Esophagus muscularis mucosa (tissue), 4 donors: ENCODE measurements around the gene HSD11B1. TPM values are rescaled to one million over a fixed set of nuclear protein-coding genes. Genes with fewer than 3 reads are reported as not detected.

Source experiments
- DNase-seq: peaks from one replicate; pipeline ENCODE4 v3.0.0-alpha.2; 2017; ENCODE audit errors: extremely low spot score
- H3K27ac ChIP-seq, 4 donors: fragments of 200-600 bp; sonication (generic); replicated peaks in 1 of 4; 1 replicate in 3 of 4; 2 replicates in 1 of 4; pipeline ENCODE4 v1.5.1; 2016 to 2019; ENCODE audit warnings: mild to moderate bottlenecking in 1 of 4
- H3K27me3 ChIP-seq, 4 donors: fragments of 200-600 bp; sonication (generic); one replicate each; pipeline versions ENCODE4 v1.5.1 to v1.6.0; 2016 to 2019
- H3K36me3 ChIP-seq, 4 donors: fragments of 200-600 bp; sonication (generic); one replicate each; pipeline ENCODE4 v1.5.1; 2016 to 2019
- H3K4me1 ChIP-seq, 4 donors: fragments of 200-600 bp; sonication (generic); one replicate each; pipeline ENCODE4 v1.5.1; 2016 to 2019
- H3K4me3 ChIP-seq, 4 donors: fragments of 200-600 bp; sonication (generic); 1 replicate in 2 of 4; 2 replicates in 2 of 4; pipeline ENCODE4 v1.5.1; 2016 to 2019; ENCODE audit warnings: mild to moderate bottlenecking in 4 of 4, moderate library complexity in 1 of 4
- H3K9me3 ChIP-seq, 4 donors: fragments of 200-600 bp; sonication (generic); 1 replicate in 3 of 4; 2 replicates in 1 of 4; pipeline ENCODE4 v1.5.1; 2016 to 2019
- EP300 ChIP-seq: sonication (generic); formaldehyde crosslinking; IDR thresholded peaks from one replicate; pipeline ENCODE4 v1.6.1; 2017; ENCODE audit warnings: antibody characterized with exemption
- POLR2A ChIP-seq: fragments of 450-650 bp; IDR thresholded peaks from one replicate; pipeline ENCODE4 v1.6.1; 2017; ENCODE audit warnings: antibody characterized with exemption, moderate library complexity, mild to moderate bottlenecking, low read depth
- POLR2AphosphoS5 ChIP-seq, 2 donors: sonication (generic); formaldehyde crosslinking; IDR thresholded peaks; one replicate each; pipeline ENCODE4 v1.6.1; 2017; ENCODE audit warnings: antibody characterized with exemption in 2 of 2
- WGBS: methylation state at CpG from one replicate; pipeline ENCODE4 v1.1.5; 2018; 5-methylcytosine and 5-hydroxymethylcytosine counted together
- intact Hi-C: fragments of 100-400 bp; cut with DNase I; formaldehyde crosslinking; loops from one replicate; pipeline ENCODE4 v1.15.1; 2023
- total RNA-seq, 4 donors: library from RNA; depleted of rRNA; stranded (reverse); fragments of >200 nt; gene quantifications; one replicate each; pipeline versions ENCODE4 v1.1.0 to v1.2.1, GENCODE V29; 2016
- TF ChIP-seq, protein P1 (sequence below), 3 experiments: fragments of 200-600 bp in 2 of 3; fragments of 450-650 bp in 1 of 3; sonication (generic) in 2 of 3; IDR thresholded peaks; one replicate each; pipeline ENCODE4 v1.5.1; 2017 to 2019; ENCODE audit warnings: antibody characterized with exemption in 3 of 3, mild to moderate bottlenecking in 2 of 3, moderate library complexity in 1 of 3

The HSD11B1 gene
- total RNA-seq, 4 donors from 2014 or later: 5.0 to 17.2 (median 6.2) TPM

DNA sequence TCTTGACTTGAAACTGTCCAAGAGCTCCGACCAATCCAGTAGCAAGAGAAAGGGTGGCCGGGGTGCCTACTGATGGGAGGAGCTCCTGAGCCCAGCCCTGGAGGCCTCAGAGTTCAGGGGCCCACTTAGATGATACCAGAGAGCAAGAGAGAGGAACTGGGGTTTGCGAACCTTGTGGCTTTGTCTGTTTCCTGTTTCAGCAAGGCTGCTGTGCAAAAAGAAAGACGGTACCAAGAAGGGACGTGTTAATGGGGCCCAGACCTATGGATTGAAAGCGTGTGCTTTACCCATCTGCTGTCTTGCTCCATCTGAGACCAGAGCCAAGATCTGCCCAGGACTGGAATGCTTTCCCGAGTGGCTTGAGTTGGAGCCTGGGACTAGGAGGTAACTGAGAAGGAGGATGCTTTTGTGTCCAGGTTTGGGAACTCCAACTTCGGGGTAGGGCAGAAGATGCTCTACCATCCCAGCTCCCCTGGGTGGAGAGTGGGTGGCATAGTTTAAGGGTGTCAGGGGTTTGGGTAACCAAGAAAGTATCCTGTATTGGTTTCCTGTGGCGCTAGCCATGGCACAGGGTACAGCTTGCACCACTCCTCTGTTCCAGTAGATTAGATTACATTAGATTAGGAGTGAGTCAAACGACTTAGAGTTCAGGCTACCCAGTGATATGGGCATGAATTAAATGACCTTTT lies 51.4 kb downstream of the HSD11B1 start, which contains the start of gene TRAF3IP3:
Gene TRAF3IP3 (plus strand): TSS at position 128 of the 689 bp plus-strand sequence. CDS start 3,987 bp downstream, outside the sequence.
- no peak for TF ChIP-seq POLR2A
- TF ChIP-seq EP300: no peak
- TF ChIP-seq, protein P1, sequence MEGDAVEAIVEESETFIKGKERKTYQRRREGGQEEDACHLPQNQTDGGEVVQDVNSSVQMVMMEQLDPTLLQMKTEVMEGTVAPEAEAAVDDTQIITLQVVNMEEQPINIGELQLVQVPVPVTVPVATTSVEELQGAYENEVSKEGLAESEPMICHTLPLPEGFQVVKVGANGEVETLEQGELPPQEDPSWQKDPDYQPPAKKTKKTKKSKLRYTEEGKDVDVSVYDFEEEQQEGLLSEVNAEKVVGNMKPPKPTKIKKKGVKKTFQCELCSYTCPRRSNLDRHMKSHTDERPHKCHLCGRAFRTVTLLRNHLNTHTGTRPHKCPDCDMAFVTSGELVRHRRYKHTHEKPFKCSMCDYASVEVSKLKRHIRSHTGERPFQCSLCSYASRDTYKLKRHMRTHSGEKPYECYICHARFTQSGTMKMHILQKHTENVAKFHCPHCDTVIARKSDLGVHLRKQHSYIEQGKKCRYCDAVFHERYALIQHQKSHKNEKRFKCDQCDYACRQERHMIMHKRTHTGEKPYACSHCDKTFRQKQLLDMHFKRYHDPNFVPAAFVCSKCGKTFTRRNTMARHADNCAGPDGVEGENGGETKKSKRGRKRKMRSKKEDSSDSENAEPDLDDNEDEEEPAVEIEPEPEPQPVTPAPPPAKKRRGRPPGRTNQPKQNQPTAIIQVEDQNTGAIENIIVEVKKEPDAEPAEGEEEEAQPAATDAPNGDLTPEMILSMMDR (IDR thresholded peaks at IDR 0.05): no peak
- no peak for TF ChIP-seq POLR2AphosphoS5 (IDR thresholded peaks at IDR 0.05)
- intact Hi-C loops: no loop called here
- Histone ChIP-seq H3K4me3 (peak within 1 kb of the TSS in 3 of 4 donors; percentile 4 to 33 (median 17)), H3K9me3 (no peaks in the 10 kb centered on the region), H3K36me3 (no peaks in the 10 kb centered on the region), H3K27ac (no peak within 1 kb of the TSS), H3K4me1 (peaks cover 0 to 4% (median 1%) of the 10 kb centered on the region in 4 donors), H3K27me3 (no peaks in the 10 kb centered on the region)
- no peak for DNase-seq
- 73% methylated on average over 10 of the region's 10 CpGs for WGBS

DNA sequence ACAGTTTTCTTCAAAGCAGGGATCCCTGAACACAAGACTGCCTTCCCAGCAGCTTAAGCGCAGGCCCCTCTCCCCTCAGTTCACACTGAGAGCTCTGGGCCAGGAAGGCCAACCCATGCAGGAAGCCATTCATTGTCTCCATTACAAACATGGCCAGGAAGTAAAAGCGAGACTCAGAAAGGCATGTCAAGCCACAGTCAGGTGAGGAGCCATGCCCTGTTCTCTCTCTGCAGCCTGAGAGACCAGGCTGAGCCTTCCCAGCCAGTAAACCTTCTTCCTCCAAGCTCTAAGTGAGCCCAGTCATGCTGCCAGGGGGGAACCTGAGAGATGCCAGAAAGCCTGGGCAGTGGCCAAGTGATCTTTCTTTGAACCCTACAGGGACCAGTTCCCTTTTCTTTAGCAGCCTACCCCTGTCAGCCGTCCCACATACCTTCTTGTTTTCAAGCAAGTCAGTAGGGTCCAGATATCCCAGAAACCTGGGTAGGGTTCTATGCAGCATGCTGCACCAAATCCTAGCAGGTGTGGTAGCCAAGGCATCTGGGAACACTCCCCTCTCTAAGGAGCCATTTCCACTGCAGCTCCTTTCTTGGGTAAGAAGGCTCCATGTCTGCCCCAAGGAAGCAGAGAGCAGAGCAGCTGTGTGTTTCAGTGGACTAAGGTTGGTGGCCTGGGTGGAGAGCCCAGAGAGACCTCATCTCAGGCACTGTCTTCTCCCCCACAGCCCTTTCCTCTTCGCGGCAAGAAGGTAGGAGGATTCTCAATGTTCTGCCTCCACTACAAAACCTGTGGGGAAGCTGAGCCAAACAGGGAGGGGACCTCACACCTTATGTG lies 52.2 kb downstream of the HSD11B1 start:
- Histone ChIP-seq H3K4me1 (peaks cover 0 to 6% (median 2%) of the 10 kb centered on the region in 4 donors), H3K4me3 (peak overlapping the region in 3 of 4 donors; percentile 4 to 33 (median 17)), H3K36me3 (no peaks in the 10 kb centered on the region), H3K9me3 (no peaks in the 10 kb centered on the region), H3K27ac (peak overlapping the region in 1 of 4 donors; percentile 25), H3K27me3 (no peaks in the 10 kb centered on the region)
- intact Hi-C loops: no loop called here
- TF ChIP-seq, protein P1 (IDR thresholded peaks at IDR 0.05): no peak
- TF ChIP-seq POLR2AphosphoS5 (IDR thresholded peaks at IDR 0.05) (no peak), POLR2A (no peak), EP300 (no peak)
- 79% methylated on average over 4 of the region's 5 CpGs for WGBS
- no peak for DNase-seq

DNA sequence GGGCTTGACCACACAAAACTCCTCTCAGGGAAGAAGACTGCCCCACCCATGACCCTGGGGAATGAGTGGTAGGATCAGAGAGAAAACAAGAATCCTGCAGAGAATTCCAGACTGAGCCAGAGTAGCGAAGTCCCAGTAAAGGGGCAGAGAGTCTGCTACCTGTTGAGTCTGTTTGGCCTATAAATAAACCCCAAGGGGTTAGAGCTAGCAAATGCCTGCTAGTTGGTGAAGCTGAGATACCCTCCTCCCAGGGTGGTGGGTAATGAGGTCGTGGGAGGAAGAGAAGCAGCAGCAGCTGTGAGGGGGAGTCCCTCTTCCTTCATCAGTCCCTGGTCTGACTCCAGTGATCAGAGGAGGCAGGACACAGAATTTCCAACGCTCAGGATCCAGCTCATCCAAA lies 53.8 kb downstream of the HSD11B1 start:
- intact Hi-C loops: no loop called here
- DNase-seq: no peak
- no peaks in the 10 kb centered on the region for H3K27me3 ChIP-seq
- no peak overlapping the region for H3K27ac ChIP-seq
- no peaks in the 10 kb centered on the region for H3K36me3 ChIP-seq
- peaks cover 0 to 6% (median 2%) of the 10 kb centered on the region in 4 donors for H3K4me1 ChIP-seq
- WGBS: 72% methylated on average over 3 of the region's 3 CpGs
- no peak overlapping the region for H3K4me3 ChIP-seq
- no peaks in the 10 kb centered on the region for H3K9me3 ChIP-seq
- TF ChIP-seq EP300 (no peak), POLR2AphosphoS5 (IDR thresholded peaks at IDR 0.05) (no peak), POLR2A (no peak)
- TF ChIP-seq, protein P1 (IDR thresholded peaks at IDR 0.05): no peak

DNA sequence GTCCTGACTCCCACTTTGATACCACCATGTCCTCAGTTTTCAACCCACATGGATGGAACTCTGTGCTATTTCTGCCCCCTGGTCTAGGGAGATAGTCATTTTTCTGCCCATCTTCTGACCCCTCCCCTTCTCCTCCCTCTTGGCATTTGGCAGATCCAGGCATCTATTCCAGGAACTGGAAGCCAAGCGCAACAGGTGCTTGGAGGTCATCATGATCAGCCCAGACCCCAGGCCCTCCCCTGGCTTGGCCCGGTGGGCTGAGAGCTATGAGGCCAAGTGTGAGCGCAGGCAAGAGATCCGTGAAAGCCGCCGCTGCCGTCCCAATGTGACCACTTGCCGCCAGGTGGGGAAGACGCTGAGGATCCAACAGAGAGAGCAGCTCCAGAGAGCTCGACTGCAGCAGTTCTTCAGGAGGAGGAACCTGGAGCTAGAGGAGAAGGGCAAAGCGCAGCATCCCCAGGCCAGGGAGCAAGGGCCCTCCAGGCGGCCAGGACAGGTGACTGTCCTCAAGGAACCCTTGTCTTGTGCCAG lies 55.2 kb downstream of the HSD11B1 start:
- WGBS: 87% methylated on average over 8 of the region's 12 CpGs
- no peak overlapping the region for H3K27ac ChIP-seq
- intact Hi-C loops: no loop called here

More for the DNA sequence above, 55.2 kb downstream of the HSD11B1 start:
- TF ChIP-seq EP300: no peak
- TF ChIP-seq, protein P1 (IDR thresholded peaks at IDR 0.05): no peak
- TF ChIP-seq POLR2AphosphoS5 (IDR thresholded peaks at IDR 0.05): no peak
- no peak for TF ChIP-seq POLR2A
- no peak overlapping the region for H3K4me3 ChIP-seq
- no peaks in the 10 kb centered on the region for H3K36me3 ChIP-seq
- peaks cover 0 to 6% (median 2%) of the 10 kb centered on the region in 4 donors for H3K4me1 ChIP-seq
- H3K9me3 ChIP-seq: no peaks in the 10 kb centered on the region
- no peaks in the 10 kb centered on the region for H3K27me3 ChIP-seq
- DNase-seq: no peak
